GM21423 (cell line): ENCODE measurements around the gene GNG8.

Experiments used
- ATAC-seq: cut with Tn5 transposase; IDR thresholded peaks from one replicate; pipeline ENCODE4 v1.9.1; 2021; ENCODE audit warnings: mild to moderate bottlenecking, moderate library complexity; ENCODE audit not compliant: unreplicated experiment

GNG8 gene

DNA sequence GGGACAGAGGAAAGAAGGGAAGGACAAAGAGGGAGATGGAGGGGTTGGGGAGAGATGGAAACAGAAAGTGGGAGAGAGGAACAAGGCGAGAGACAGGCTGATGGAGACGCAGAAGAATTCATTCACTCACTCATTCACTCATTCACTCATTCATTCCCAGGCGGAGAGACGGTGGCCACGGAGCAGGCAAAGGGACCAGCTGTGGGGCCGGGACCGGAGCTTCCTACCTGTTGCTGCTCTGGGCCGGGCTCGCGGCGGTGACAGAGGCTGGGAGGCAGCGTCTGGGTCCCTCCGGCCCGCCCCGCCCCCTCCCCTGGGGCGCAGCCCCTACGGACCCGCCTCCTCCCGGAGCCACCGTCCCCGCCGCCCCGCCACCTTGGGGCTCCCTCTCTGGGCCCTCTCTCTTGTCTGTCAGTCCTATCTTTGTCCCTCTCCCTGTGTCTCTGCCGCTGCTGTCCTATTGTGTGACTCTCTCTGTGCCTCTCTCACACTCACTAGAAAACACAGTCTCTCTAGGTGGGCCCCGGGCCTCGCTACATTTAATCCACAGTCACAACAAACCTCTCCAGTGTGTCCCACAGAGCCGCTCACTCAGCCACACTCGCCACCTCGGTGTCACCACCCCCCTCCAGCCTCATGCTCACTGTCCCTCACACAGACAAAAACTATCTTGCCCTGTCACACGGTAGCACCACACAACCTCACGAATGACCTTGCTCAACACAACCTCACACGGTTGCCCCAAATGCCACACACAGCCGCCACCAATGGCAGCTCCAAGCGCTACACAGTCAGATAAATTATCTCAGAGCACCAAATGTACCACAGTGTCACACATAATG, at the start of gene GNG8:
Gene GNG8, minus strand, starts transcription at position 283 of the 842 bp plus-strand sequence. CDS start 1,520 bp downstream, outside the sequence.
- no peak for ATAC-seq

DNA sequence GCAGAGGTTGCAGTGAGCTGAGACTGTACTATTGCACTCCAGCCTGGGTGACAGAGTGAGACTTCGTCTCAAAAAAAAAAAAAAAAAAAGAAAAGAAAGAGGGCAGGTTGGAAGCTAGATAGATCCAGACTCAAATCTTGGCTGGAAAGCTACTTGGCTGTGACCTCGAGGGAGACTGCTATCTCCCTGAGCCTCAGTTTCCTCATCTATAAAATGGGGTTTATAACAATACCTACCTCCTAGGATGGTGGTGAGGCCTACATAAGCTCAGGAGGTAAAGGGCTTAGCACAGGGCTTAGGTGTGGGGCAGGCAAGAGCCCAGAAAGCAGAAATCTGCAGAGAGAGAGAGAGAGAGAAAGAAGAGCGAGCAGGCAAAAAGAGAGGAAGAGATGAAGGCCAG, 49.2 kb upstream of the GNG8 start:
- no peak for ATAC-seq

DNA sequence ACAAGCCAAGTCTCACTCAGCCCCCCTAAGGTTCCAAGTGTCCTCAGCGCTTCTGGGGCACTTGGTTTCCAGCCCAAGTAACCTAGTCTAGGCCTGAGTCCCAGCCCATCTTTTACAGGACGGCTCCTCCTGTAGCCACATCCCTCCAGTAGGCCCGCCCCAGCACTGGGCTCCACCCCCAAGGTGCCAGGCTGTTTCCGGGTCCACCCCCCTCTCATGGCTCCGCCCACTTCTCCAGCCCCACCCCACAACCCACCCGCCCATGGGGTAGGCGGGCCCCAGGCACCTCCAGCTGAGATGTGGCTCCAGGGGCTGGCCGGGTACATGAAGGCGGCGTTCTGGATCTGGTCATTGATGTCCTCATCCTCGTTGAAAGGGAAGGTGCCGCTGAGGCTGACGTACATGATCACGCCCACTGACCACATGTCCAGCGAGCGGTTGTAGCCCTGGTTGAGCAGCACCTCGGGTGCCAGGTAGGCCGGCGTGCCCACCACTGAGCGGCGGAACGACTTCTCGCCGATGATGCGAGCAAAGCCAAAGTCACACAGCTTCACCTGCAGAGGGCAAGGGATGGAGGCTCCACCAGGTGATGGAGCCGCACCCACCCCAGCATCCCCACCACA, 42.2 kb upstream of the GNG8 start:
- no peak for ATAC-seq

DNA sequence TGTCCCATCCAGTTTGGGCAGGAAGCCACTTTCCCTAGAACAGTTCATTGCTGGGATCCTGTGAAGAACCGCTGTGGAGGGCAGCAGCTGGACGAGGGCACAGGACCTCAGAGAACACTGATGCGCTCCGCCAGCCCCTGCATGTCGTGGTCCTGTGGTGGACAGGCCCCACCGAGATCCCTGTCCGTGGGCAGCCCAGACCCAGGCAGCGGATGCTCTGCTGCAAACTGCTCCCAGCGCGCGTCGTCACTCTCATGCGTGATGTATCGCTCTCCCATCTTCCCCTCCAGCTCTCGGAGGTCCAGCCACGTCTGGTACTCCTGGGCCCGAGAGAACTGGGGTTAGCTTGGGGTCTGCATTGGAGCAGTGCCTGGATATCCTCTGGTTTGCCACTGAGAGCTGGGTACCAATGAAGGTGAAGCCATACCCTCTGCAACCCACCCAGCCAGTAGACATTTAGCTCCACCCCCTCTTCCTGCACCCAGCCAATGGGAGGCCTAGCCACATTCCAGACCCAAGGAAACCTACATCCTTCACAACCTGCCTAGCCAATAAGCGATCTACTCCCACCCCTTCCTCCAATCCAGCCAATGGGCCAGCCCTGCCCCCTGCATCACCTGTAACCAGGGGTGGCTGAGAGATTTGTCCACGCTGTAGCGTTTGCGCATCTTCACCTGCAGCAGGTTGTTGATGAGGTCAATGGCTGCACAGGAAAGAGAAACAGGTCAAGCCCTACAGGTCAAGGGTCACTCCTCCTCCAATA, 38.6 kb upstream of the GNG8 start:
- no peak for ATAC-seq

DNA sequence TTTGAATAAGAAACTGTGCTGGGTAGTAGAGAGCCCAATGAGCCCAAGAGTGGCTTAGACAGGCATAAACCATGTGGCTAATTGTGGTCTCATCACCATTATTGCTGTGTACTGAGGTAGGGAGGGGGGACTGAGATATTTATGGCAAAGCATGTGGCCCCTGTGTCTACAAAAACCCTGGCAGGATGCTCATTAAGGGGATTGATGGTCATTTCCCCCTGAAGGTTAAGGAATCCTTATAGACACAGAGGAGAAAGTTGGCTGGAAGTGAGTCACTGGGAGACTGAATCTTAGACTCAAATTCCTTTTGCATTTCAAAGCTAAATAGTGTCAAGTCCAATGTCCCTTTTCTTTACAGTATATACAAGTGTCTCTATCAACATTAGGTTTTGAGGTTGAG, 34.8 kb upstream of the GNG8 start:
- no peak for ATAC-seq

GRCh38 chr19:46668662-46669061, 32.7 kb upstream of the GNG8 start:
- no peak for ATAC-seq

GRCh38 chr19:46665072-46665471, 29.1 kb upstream of the GNG8 start:
- ATAC-seq = no peak

GRCh38 chr19:46661735-46662592, 26.0 kb upstream of the GNG8 start:
- ATAC-seq = no peak

DNA sequence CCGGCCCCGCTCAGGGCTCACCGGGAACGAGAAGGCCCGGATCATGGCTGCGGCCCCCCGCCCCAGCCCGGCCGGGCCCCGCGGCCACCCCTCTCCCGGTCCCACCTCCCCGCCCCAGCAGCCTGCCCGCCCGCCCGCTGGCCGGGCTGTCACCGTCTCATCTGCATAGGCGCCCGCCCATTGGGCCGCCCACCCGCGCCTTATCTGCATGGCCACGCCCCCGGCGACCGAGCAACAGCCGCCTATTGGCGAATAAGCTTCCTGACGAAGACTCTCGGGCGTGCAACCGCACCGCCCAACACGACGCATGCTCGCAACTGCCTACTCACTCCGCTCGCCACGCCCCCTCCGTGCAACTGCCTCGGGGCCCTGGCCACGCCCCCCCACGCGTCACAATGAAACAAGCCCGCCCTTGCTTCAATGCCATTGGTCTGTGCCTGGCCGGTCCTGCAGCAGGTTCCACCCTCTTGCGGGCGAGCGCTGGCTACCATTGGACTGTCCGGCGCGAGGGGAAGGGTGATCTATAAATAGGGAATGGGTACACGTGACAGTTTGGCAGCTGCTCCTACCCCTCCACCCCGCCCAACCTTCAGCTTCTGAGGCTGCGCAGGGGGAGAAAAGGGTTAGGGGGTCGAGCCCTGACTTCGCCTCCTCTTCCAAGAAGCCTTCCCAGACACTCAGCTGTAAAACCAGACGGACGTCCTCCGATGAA, 25.2 kb upstream of the GNG8 start, which contains the start of gene DACT3:
Gene DACT3, minus strand, starts transcription at position 163 of the 712 bp plus-strand sequence. Its CDS starts 118 bp downstream, at position 45.
- peak; percentile 89 for ATAC-seq

DNA sequence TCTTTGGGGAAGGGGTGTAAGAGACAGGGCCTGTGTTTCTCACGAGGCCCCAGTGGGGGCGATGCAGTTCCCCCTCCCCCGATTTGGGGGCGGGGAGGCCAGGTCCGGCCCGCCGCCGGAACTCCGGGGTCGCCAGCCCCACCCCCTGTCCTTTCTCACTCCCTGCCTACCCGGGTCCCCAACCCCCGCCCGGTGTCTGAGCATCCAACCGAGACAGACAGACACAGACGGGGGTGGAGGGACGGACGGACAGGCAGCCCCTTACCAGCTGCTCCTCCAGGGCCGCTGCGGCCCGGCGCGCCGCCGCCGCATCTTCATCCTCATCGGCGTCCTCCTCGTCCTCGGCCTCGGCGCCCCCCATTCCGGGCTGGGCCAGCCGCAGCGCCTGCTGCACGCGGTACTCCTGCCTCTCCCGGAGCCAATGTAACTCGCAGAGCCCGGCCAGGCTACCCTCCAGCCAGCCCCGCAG, 24.6 kb upstream of the GNG8 start:
- ATAC-seq = no peak

DNA sequence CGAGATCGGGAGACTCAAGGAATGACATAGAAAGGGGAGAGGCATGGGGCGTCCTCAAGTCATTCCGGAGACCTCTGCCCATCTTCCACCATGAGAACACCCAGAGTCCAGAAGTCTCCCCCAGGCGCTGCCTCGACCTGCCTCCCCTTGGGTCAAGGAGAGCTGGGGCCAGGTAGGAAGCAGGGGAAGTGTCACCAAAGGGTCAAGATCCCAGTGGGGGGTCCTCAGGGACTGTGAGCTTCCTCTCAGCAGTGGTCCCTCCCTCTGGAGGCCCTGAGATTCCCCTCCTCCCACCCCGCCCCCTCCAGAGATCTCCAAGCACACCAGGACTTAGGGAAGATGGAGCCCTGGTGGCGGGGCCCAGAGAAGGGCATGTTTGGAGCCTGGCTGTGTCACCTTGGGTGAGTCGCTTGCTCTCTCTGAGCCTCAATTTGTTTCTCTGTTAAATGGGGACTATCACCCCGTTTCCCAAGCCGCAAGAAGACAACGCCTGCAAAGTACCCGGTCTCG, 24.1 kb upstream of the GNG8 start:
- ATAC-seq = no peak

DNA sequence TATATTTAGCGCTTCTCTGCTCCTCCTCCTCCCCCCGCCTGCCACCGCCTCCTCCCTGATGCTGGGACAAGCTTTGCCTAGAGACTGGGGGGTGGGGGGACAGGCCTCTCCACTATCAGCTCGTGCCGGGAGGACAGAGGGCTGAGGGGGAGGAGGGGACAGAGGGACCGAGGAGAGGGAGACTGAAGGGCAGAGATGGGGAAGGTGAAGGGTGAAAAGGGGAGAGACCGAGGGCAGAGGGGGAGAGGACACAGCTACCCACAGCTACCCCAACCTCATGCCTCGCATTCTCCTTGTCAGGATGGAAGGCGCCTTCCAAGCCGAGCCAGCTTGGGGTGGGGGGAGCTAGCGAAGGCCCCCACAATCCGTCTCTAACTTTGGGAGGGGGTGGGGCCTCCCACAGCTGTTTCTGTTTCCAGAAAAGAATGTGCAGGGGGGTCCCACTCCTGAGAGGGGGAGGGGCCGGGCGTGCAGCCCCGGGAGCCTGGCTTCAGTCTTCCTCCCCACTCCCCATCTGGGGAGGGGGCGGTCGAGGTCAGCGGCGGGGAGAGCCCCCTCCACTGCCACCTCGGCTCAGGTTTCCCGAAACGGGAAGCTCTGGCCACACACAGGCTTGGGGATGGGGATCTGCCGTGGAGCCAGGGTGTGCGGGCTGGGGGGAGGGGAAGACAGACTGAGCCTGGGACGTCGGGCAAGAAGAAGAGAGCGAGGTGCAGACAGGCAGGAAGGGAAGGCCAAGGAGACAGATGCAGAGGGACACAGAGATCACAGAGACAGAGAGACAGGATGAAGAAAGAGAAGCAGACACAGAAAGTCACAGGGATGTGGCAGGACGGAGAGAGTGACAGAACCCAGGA, 23.4 kb upstream of the GNG8 start:
- no peak for ATAC-seq

- no peak for ATAC-seq
Observed at GRCh38 chr19:46656541-46656940, 20.5 kb upstream of the GNG8 start.

DNA sequence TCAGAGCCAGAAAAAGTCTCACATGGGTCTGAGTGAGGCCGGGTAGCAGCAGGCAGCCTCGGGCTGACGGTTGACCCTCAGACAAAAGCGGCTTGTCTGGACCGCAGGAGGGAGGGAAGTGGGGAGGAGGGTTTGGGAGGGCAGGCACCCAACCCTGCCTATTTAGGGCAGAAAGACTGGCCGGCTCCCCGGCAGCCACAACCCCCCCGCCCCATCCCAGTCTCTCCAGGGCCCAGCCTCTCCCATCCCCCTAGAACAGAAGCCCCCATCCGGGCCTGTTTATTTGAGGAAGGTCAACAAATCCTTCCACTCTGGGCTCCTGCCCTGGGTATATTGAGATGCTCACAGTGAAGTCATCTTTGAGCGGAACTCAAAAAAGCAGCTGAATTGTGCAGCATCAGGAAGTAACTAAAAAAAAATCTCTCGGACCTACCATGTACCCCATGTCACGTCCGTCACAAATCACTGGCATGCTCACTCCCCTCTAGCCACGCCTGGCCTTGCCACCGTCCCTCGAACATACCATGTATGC, 18.7 kb upstream of the GNG8 start:
- no peak for ATAC-seq

GRCh38 chr19:46650445-46650844, 14.4 kb upstream of the GNG8 start:
- no peak for ATAC-seq

DNA sequence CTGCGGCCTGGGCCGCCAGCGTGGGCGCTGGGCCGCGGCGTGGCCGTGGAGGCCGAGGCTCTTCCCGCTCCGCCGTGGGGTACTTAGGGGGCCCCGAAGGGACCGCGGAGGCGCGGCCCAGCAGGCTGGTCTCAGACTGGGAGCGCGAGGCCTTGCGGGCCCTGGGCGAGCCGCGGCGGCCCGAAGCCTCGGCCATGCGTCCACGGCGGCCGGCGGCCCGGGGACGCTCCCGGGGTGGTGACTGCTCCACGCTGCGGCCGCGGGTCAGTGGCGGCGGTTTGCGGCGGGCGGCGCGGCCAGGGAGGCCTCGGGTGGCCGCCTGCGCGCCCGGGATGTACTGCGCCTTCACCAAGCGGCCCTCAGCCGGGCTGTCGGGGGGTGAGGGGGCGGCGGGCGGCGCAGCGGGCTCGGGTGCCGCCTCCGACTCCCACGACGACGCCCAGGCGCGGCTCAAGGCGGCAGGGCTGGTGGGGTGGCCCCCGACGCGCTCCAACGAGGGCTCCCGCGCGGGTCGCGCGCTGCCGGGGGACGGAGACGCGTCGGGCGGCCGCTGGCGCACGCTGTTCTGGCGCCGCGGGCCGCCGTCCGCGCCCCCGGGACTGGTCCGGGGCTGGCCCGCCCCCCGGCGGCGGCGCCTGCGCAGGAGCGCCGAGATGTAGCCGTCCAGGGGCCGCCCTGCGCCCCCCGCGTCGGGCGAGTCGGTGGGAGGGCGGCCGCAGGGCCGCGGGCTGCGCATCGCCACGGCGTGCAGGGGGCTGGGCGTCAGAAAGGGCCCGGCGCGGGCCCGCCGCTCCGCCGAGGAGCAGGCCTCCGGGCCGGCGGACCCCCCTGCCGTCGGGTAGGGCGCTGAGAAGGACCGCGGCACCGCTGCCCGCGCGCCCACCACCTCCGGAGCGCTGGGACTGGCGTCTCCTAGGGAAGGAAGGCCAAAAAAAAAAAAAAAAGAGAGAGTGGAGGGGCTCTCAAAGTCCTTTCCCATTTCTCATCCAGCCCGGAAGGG, 13.3 kb upstream of the GNG8 start:
- ATAC-seq = no peak
